ENCODE data around the gene GALNT9. TPM values are rescaled to one million over a fixed set of nuclear protein-coding genes. Genes with fewer than 3 reads are reported as not detected.

The GALNT9 gene
- total and polyA plus RNA-seq, 2 donors (not counting 1 experiment from before 2014, with no cell fraction given) = 0.71 to 2.4 TPM

- 86% methylated on average over 22 of the region's 23 CpGs for WGBS (ENCODE audit: insufficient coverage)
- H3K27ac Mint-ChIP-seq = no peak overlapping the region
- POLR2A ChIA-PET = no interaction called here
- no peaks in the 10 kb centered on the region for H4K20me1 ChIP-seq (ENCODE audit: control insufficient read depth, insufficient read depth, low read length, poor library complexity, severe bottlenecking)
- peaks cover 0 to 10% (median 0%) of the 10 kb centered on the region in 3 donors for H3K9me3 ChIP-seq (ENCODE audit: control extremely low read depth in 1 of 3, control insufficient read depth in 2 of 3, insufficient read depth in 1 of 3, low read length in 2 of 3)
- TF ChIP-seq CTCF (IDR thresholded peaks at IDR 0.05) (no peak), EZH2 (IDR thresholded peaks at IDR 0.05; ENCODE audit: borderline replicate concordance, insufficient read depth, low read depth, low read length, poor library complexity, severe bottlenecking) (no peak)
- no peak for ATAC-seq (ENCODE audit: low read depth)
- H3K9ac ChIP-seq (ENCODE audit: low read length) = no peak overlapping the region
- intact Hi-C loops (cut with micrococcal nuclease) = no loop called here
- no peaks in the 10 kb centered on the region for H3K36me3 ChIP-seq (replicated peaks in 1 of 2; ENCODE audit: control extremely low read depth in 1 of 2, control insufficient read depth in 1 of 2, extremely low read depth in 1 of 2, insufficient read depth in 2 of 2, low read length in 1 of 2)
- H3K27ac ChIP-seq (ENCODE audit: low read length in 2 of 2) = no peak overlapping the region
- no peak overlapping the region for H3K4me2 ChIP-seq (replicated peaks; ENCODE audit: low read depth, low read length, poor library complexity, severe bottlenecking)
- H3K4me1 Mint-ChIP-seq = no peaks in the 10 kb centered on the region
- CTCF ChIA-PET = no interaction called here
- peaks cover 15% of the 10 kb centered on the region for H3K27me3 Mint-ChIP-seq
- H3K4me3 Mint-ChIP-seq = no peak overlapping the region
- no peak overlapping the region for H3K4me3 ChIP-seq (ENCODE audit: control extremely low read depth in 1 of 5, extremely low read depth in 1 of 5, insufficient read depth in 1 of 5, low read depth in 2 of 5, low read length in 4 of 5)
- H3K79me2 ChIP-seq (ENCODE audit: control insufficient read depth, insufficient read depth, low read length) = no peaks in the 10 kb centered on the region
- H3K9me3 Mint-ChIP-seq (ENCODE audit: insufficient read depth) = no peaks in the 10 kb centered on the region
- peaks cover 0 to 13% (median 1%) of the 10 kb centered on the region in 4 experiments for H3K27me3 ChIP-seq (replicated peaks in 1 of 4; ENCODE audit: control extremely low read depth in 1 of 4, control insufficient read depth in 3 of 4, insufficient read depth in 4 of 4, low read length in 3 of 4)
- H3K4me1 ChIP-seq (ENCODE audit: control insufficient read depth in 2 of 2, insufficient read depth in 2 of 2, low read length in 2 of 2) = no peaks in the 10 kb centered on the region
- DNase-seq = no peak
- no peak overlapping the region for H2AFZ ChIP-seq (ENCODE audit: insufficient read depth, low read depth, low read length, poor library complexity, severe bottlenecking)
Measured at GRCh38 chr12:132271755-132272092, 57.7 kb downstream of the GALNT9 start.

- Histone ChIP-seq H3K36me3 (replicated peaks in 1 of 2; ENCODE audit: control extremely low read depth in 1 of 2, control insufficient read depth in 1 of 2, extremely low read depth in 1 of 2, insufficient read depth in 2 of 2, low read length in 1 of 2) (no peaks in the 10 kb centered on the region), H3K4me1 (ENCODE audit: control insufficient read depth in 2 of 2, insufficient read depth in 2 of 2, low read length in 2 of 2) (no peaks in the 10 kb centered on the region), H3K9ac (ENCODE audit: low read length) (no peak overlapping the region), H3K79me2 (ENCODE audit: control insufficient read depth, insufficient read depth, low read length) (no peaks in the 10 kb centered on the region), H4K20me1 (ENCODE audit: control insufficient read depth, insufficient read depth, low read length, poor library complexity, severe bottlenecking) (no peaks in the 10 kb centered on the region), H2AFZ (ENCODE audit: insufficient read depth, low read depth, low read length, poor library complexity, severe bottlenecking) (no peak overlapping the region), H3K4me2 (replicated peaks; ENCODE audit: low read depth, low read length, poor library complexity, severe bottlenecking) (no peak overlapping the region), H3K4me3 (ENCODE audit: control extremely low read depth in 1 of 5, extremely low read depth in 1 of 5, insufficient read depth in 1 of 5, low read depth in 2 of 5, low read length in 4 of 5) (no peak overlapping the region), H3K27me3 (replicated peaks in 1 of 4; ENCODE audit: control extremely low read depth in 1 of 4, control insufficient read depth in 3 of 4, insufficient read depth in 4 of 4, low read length in 3 of 4) (peaks cover 0 to 10% (median 0%) of the 10 kb centered on the region in 4 experiments), H3K27ac (ENCODE audit: low read length in 2 of 2) (no peak overlapping the region), H3K9me3 (ENCODE audit: control extremely low read depth in 1 of 3, control insufficient read depth in 2 of 3, insufficient read depth in 1 of 3, low read length in 2 of 3) (peaks cover 0 to 13% (median 0%) of the 10 kb centered on the region in 3 donors)
- DNase-seq = no peak
- H3K27ac Mint-ChIP-seq = no peak overlapping the region
- 82% methylated on average over 34 of the region's 41 CpGs for WGBS (ENCODE audit: insufficient coverage)
- no peak for ATAC-seq (ENCODE audit: low read depth)
- H3K9me3 Mint-ChIP-seq (ENCODE audit: insufficient read depth) = no peaks in the 10 kb centered on the region
- CTCF ChIA-PET = no interaction called here
- H3K4me1 Mint-ChIP-seq = no peaks in the 10 kb centered on the region
- intact Hi-C loops (cut with micrococcal nuclease) = no loop called here
- no peak overlapping the region for H3K4me3 Mint-ChIP-seq
- peaks cover 10% of the 10 kb centered on the region for H3K27me3 Mint-ChIP-seq
- POLR2A ChIA-PET = no interaction called here
- no peak for TF ChIP-seq CTCF (IDR thresholded peaks at IDR 0.05)
- TF ChIP-seq EZH2 (IDR thresholded peaks at IDR 0.05; ENCODE audit: borderline replicate concordance, insufficient read depth, low read depth, low read length, poor library complexity, severe bottlenecking) = no peak
Measured at GRCh38 chr12:132270969-132271754, 58.2 kb downstream of the GALNT9 start.

All from B cell (primary cell).